OCI-LY7 (cell line): ENCODE results near the gene SNX32. TPM values are rescaled to one million over a fixed set of nuclear protein-coding genes. Genes with fewer than 3 reads are reported as not detected.

Experiments used
- BruUV-seq: library from RNA; stranded (reverse); fragments of 400-500 nt; replicated peaks from 2 replicates; lab custom pipeline; 2021; lab: Mats Ljungman, UMichigan
- CTCF ChIA-PET: fragments of 300-600 bp; sonication (Branson Sonifier 250); formaldehyde crosslinking; loops from one replicate; lab custom pipeline; 2022; ENCODE audit warnings: antibody characterized with exemption; ENCODE audit not compliant: unreplicated experiment; lab: Charles Lee
- POLR2A ChIA-PET: fragments of 300-600 bp; sonication (Branson Sonifier 250); formaldehyde crosslinking; loops from one replicate; lab custom pipeline; 2022; ENCODE audit warnings: antibody characterized with exemption; lab: Charles Lee
- DNase-seq: peaks from one replicate; pipeline ENCODE4 v3.0.0-alpha.2; 2015; ENCODE audit warnings: low spot score
- H2AFZ ChIP-seq: fragments of 200-600 bp; sonication (generic), shearing (Covaris generic); 2 replicates; pipeline ENCODE4 v1.6.1; 2014; ENCODE audit warnings: mild to moderate bottlenecking, antibody characterized with exemption, low read length, moderate library complexity
- H3K27ac ChIP-seq: fragments of 200-600 bp; sonication (generic); 2 replicates; pipeline ENCODE4 v1.5.1; 2014; ENCODE audit warnings: mixed run types, low read depth, mild to moderate bottlenecking, moderate library complexity, low read length, inconsistent platforms; ENCODE audit not compliant: poor library complexity, severe bottlenecking
- H3K36me3 ChIP-seq: fragments of 200-600 bp; sonication (generic); 2 replicates; pipeline ENCODE4 v1.6.1; 2014; ENCODE audit warnings: mild to moderate bottlenecking, antibody characterized with exemption, low read length, moderate library complexity, mixed read lengths; ENCODE audit not compliant: insufficient read depth
- H3K4me1 ChIP-seq: fragments of 200-600 bp; sonication (generic); 2 replicates; pipeline ENCODE4 v1.5.1; 2014; ENCODE audit warnings: mild to moderate bottlenecking, low read length; ENCODE audit not compliant: insufficient read depth, poor library complexity, severe bottlenecking
- H3K4me2 ChIP-seq: fragments of 200-600 bp; sonication (generic); 2 replicates; pipeline ENCODE4 v1.6.1; 2014; ENCODE audit warnings: mild to moderate bottlenecking, low read length
- H3K4me3 ChIP-seq: fragments of 200-600 bp; sonication (generic); 2 replicates; pipeline ENCODE4 v1.5.1; 2014; ENCODE audit warnings: mild to moderate bottlenecking, low read depth, low read length; ENCODE audit not compliant: poor library complexity, severe bottlenecking
- H3K79me2 ChIP-seq: fragments of 200-600 bp; sonication (generic); 2 replicates; pipeline ENCODE4 v1.6.1; 2016; ENCODE audit warnings: low read depth, mild to moderate bottlenecking, low read length, moderate library complexity, mixed read lengths; ENCODE audit not compliant: insufficient read depth
- H3K9me2 ChIP-seq: fragments of 200-600 bp; sonication (generic); 2 replicates; pipeline ENCODE4 v1.6.1; 2016; ENCODE audit warnings: mild to moderate bottlenecking, low read length, mixed read lengths; ENCODE audit not compliant: insufficient read depth
- H3K9me3 ChIP-seq: fragments of 200-600 bp; sonication (generic); 2 replicates; pipeline ENCODE4 v1.6.1; 2014; ENCODE audit warnings: mild to moderate bottlenecking, mixed run types, low read length, mixed read lengths
- H4K20me1 ChIP-seq: fragments of 200-600 bp; sonication (generic); 2 replicates; pipeline ENCODE4 v1.6.1; 2014; ENCODE audit warnings: mild to moderate bottlenecking, antibody characterized with exemption, low read length, moderate library complexity, mixed read lengths; ENCODE audit not compliant: insufficient read depth
- CTCF ChIP-seq: fragments of 200-600 bp; sonication (generic); conservative IDR thresholded peaks from 2 replicates; pipeline ENCODE4 v1.5.1; 2014; ENCODE audit warnings: mild to moderate bottlenecking, antibody characterized with exemption, low read length, moderate library complexity, mixed read lengths
- EZH2phosphoT487 ChIP-seq: fragments of 200-600 bp; sonication (generic); IDR thresholded peaks from 2 replicates; pipeline ENCODE4 v1.6.1; 2018; ENCODE audit warnings: low read depth, borderline replicate concordance, mild to moderate bottlenecking, mixed run types, antibody characterized with exemption, low read length, moderate library complexity, mixed read lengths
- intact Hi-C: fragments of 100-400 bp; cut with micrococcal nuclease; formaldehyde crosslinking; loops from one replicate; pipeline ENCODE4 v1.10.0; 2022; ENCODE audit not compliant: unreplicated experiment
- total RNA-seq, 2 experiments: library from RNA; depleted of rRNA in 1 of 2; stranded (reverse); fragments of >200 nt in 1 of 2; shearing (Covaris generic) in 1 of 2; gene quantifications; 2 replicates each; pipeline ENCODE4 v1.2.3, GENCODE V29; 2014 to 2022

SNX32 gene
- total RNA-seq, 2 experiments from 2014 or later, result not detected

GRCh38 chr11:65814986-65815565 lies 18.7 kb upstream of the SNX32 start:
- no peak overlapping the region for H2AFZ ChIP-seq
- H4K20me1 ChIP-seq, result no peaks in the 10 kb centered on the region
- POLR2A ChIA-PET, result interaction anchor here (0.6 kb wide), 1 partner anchor 104 kb away, joined by 3 read pairs; no protein-coding TSS in a partner anchor
- no peak overlapping the region for H3K27ac ChIP-seq
- no peaks in the 10 kb centered on the region for H3K36me3 ChIP-seq
- H3K4me3 ChIP-seq, result no peak overlapping the region
- intact Hi-C loops, result loop anchor here (5.0 kb wide), 1 partner anchor 172 kb away; no protein-coding TSS in a partner anchor
- no TSS peak for BruUV-seq
- no peaks in the 10 kb centered on the region for H3K9me2 ChIP-seq
- no peaks in the 10 kb centered on the region for H3K9me3 ChIP-seq
- peaks cover 5% of the 10 kb centered on the region for H3K4me1 ChIP-seq
- no peaks in the 10 kb centered on the region for H3K79me2 ChIP-seq
- CTCF ChIA-PET, result no interaction called here
- TF ChIP-seq CTCF (no peak), EZH2phosphoT487 (no peak)
- H3K4me2 ChIP-seq, result no peak overlapping the region
- no peak for DNase-seq

DNA sequence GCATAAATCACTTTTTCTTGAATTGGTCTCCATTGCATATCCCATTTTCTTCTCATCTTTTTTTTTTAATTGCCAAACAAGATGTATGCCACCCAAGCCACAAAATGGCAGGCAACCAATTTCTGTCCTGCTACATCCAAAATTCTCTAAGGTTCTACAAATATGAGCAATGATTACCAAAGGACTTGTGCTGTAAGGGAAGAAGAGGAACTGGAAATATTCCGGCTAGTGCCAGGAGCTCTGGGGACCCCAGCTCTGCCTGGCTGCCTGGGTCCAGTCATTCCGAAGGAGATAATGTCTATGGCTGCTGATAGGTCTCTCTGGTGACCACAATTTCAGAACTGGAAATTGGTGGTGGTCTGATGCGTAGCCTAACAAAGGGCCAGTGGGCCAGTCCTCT lies 17.1 kb upstream of the SNX32 start:
- Histone ChIP-seq H3K27ac (no peak overlapping the region), H3K4me1 (peaks cover 5% of the 10 kb centered on the region), H3K36me3 (no peaks in the 10 kb centered on the region), H3K9me2 (no peaks in the 10 kb centered on the region), H3K4me2 (no peak overlapping the region), H3K79me2 (no peaks in the 10 kb centered on the region), H3K9me3 (no peaks in the 10 kb centered on the region), H3K4me3 (no peak overlapping the region), H2AFZ (no peak overlapping the region), H4K20me1 (no peaks in the 10 kb centered on the region)
- CTCF ChIA-PET, result interaction anchor here (1.4 kb wide), 1 partner anchor 37 kb away, joined by 3 read pairs; no protein-coding TSS in a partner anchor
- BruUV-seq, result no TSS peak
- TF ChIP-seq EZH2phosphoT487, result no peak
- no peak for TF ChIP-seq CTCF
- no peak for DNase-seq
- intact Hi-C loops, result loop anchor here (5.0 kb wide), 1 partner anchor 171 kb away; no protein-coding TSS in a partner anchor
- POLR2A ChIA-PET, result no interaction called here

DNA sequence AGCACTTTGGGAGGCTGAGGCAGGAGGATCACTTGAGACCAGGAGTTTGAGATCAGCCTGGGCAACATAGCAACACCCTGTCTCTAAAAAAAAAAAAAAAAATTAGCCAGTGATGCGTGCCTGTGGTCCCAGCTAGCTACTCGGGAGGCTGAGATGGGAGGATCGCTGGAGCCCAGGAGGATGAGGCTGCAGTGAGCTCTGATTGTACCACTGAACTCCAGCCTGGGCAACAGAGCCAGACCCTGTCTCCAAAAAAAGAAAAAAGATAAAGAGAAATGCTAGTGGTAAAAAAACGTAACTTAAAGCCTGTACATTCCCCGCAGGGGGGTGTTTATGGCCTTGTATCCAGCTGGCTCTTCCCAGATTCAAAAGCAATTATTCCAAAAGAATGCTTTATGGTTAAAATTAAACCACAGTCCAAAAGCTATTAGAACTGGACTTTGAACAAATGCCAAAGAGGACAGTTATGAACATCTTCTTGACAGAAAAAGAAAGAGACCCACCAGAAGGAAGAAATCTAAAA lies 16.4 kb upstream of the SNX32 start:
- H3K36me3 ChIP-seq, result no peaks in the 10 kb centered on the region
- H2AFZ ChIP-seq, result peak overlapping the region; percentile 83
- POLR2A ChIA-PET, result interaction anchor here (0.7 to 1.5 kb wide), 5 partner anchors 9 to 472 kb away, joined by 3 to 6 read pairs (median 4); partner anchors contain the start of genes KAT5, MUS81 and YIF1A
- H3K4me1 ChIP-seq, result peaks cover 5% of the 10 kb centered on the region
- H3K9me2 ChIP-seq, result no peaks in the 10 kb centered on the region
- no peak for DNase-seq
- no peak overlapping the region for H3K27ac ChIP-seq
- CTCF ChIA-PET, result interaction anchor here (0.6 to 1.1 kb wide), 4 partner anchors 15 to 105 kb away, joined by 3 to 6 read pairs (median 4); partner anchors contain the start of gene KAT5
- peak overlapping the region; percentile 78 for H3K4me2 ChIP-seq
- H4K20me1 ChIP-seq, result no peaks in the 10 kb centered on the region
- peak overlapping the region; percentile 67 for H3K4me3 ChIP-seq
- TF ChIP-seq CTCF, result no peak
- TF ChIP-seq EZH2phosphoT487, result no peak
- intact Hi-C loops, result loop anchor here (5.0 kb wide), 1 partner anchor 170 kb away; no protein-coding TSS in a partner anchor
- BruUV-seq, result TSS peak; percentile 80
- no peaks in the 10 kb centered on the region for H3K79me2 ChIP-seq
- no peaks in the 10 kb centered on the region for H3K9me3 ChIP-seq
